CD4-positive, alpha-beta memory T cell (primary cell): ENCODE results near the gene GDAP1L1. TPM values are rescaled to one million over a fixed set of nuclear protein-coding genes. Genes with fewer than 3 reads are reported as not detected.
A peak's percentile ranks its signal among the peaks of the same experiment; 100 is the strongest.

ENCODE experiments used
- CTCF ChIA-PET: fragments of 350-600 bp; sonication (Branson Sonifier 250); formaldehyde crosslinking; loops from one replicate; lab custom pipeline; 2021; ENCODE audit warnings: inconsistent platforms; ENCODE audit not compliant: partially characterized antibody; lab: Charles Lee
- POLR2A ChIA-PET: fragments of 350-600 bp; sonication (Branson Sonifier 250); formaldehyde crosslinking; loops from one replicate; lab custom pipeline; 2021; ENCODE audit not compliant: partially characterized antibody; lab: Charles Lee
- DNase-seq, 5 donors: peaks; one replicate each; pipeline versions ENCODE4 v3.0.0 to v3.0.0-alpha.2; 2020 to 2022; ENCODE audit warnings: mixed read lengths in 1 of 5
- H3K27ac ChIP-seq: one replicate; pipeline ENCODE4 v1.7.0; 2013; ENCODE audit warnings: low read depth, low read length
- H3K27me3 ChIP-seq: 2 replicates; pipeline ENCODE4 v1.7.0; 2013; ENCODE audit warnings: mild to moderate bottlenecking, low read length, moderate library complexity; ENCODE audit not compliant: insufficient read depth
- H3K36me3 ChIP-seq: 2 replicates; pipeline ENCODE4 v1.7.0; 2013; ENCODE audit warnings: mild to moderate bottlenecking, low read length, moderate library complexity; ENCODE audit not compliant: insufficient read depth
- H3K4me1 ChIP-seq: 2 replicates; pipeline ENCODE4 v1.7.0; 2013; ENCODE audit warnings: mild to moderate bottlenecking, low read length, moderate library complexity; ENCODE audit not compliant: insufficient read depth
- H3K4me3 ChIP-seq, 2 donors: one replicate each; pipeline ENCODE4 v1.7.0; 2013; ENCODE audit warnings: low read length in 2 of 2, mild to moderate bottlenecking in 1 of 2
- H3K9me3 ChIP-seq, 2 donors: one replicate each; pipeline ENCODE4 v1.7.0; 2013; ENCODE audit warnings: low read length in 2 of 2, control low read depth in 1 of 2; ENCODE audit not compliant: control insufficient read depth in 1 of 2
- H3K27ac Mint-ChIP-seq, 7 donors: one replicate each; pipeline ENCODE4 v1.8.0; 2020 to 2021; ENCODE audit warnings: mixed read lengths in 7 of 7, mild to moderate bottlenecking in 6 of 7, inconsistent platforms in 3 of 7, moderate library complexity in 3 of 7
- H3K27me3 Mint-ChIP-seq, 2 donors: one replicate each; pipeline ENCODE4 v1.8.0; 2020 to 2021; ENCODE audit warnings: mixed read lengths in 2 of 2
- H3K36me3 Mint-ChIP-seq, 2 donors: one replicate each; pipeline ENCODE4 v1.8.0; 2020 to 2021; ENCODE audit warnings: mixed read lengths in 2 of 2, inconsistent platforms in 1 of 2, mild to moderate bottlenecking in 1 of 2
- H3K4me1 Mint-ChIP-seq, 4 donors: one replicate each; pipeline ENCODE4 v1.8.0; 2020 to 2021; ENCODE audit warnings: mixed read lengths in 4 of 4, mild to moderate bottlenecking in 1 of 4
- H3K4me3 Mint-ChIP-seq, 8 donors: one replicate each; pipeline ENCODE4 v1.8.0; 2020 to 2021; ENCODE audit warnings: mixed read lengths in 8 of 8, mild to moderate bottlenecking in 7 of 8, moderate library complexity in 6 of 8, inconsistent platforms in 3 of 8
- H3K9me3 Mint-ChIP-seq, 8 donors: one replicate each; pipeline ENCODE4 v1.8.0; 2020 to 2021; ENCODE audit warnings: mixed read lengths in 8 of 8, mild to moderate bottlenecking in 5 of 8, inconsistent platforms in 3 of 8, moderate library complexity in 1 of 8
- intact Hi-C: fragments of 100-400 bp; cut with micrococcal nuclease; formaldehyde crosslinking; loops from one replicate; pipeline ENCODE4 v1.15.1; 2023
- polyA plus RNA-seq, 2 donors: library from polyadenylated mRNA; unstranded; fragments of 300-500 nt; fragmentation: Illumina TruSeq; gene quantifications; one replicate each; pipeline ENCODE4 v1.2.3, GENCODE V29; 2021
- total RNA-seq, 2 experiments: library from RNA; stranded (reverse); gene quantifications; one replicate each; pipeline ENCODE4 v1.2.3, GENCODE V29; 2021

GDAP1L1 gene
- total and polyA plus RNA-seq, 4 experiments from 2014 or later, result 0.11 TPM; not detected in 3

DNA sequence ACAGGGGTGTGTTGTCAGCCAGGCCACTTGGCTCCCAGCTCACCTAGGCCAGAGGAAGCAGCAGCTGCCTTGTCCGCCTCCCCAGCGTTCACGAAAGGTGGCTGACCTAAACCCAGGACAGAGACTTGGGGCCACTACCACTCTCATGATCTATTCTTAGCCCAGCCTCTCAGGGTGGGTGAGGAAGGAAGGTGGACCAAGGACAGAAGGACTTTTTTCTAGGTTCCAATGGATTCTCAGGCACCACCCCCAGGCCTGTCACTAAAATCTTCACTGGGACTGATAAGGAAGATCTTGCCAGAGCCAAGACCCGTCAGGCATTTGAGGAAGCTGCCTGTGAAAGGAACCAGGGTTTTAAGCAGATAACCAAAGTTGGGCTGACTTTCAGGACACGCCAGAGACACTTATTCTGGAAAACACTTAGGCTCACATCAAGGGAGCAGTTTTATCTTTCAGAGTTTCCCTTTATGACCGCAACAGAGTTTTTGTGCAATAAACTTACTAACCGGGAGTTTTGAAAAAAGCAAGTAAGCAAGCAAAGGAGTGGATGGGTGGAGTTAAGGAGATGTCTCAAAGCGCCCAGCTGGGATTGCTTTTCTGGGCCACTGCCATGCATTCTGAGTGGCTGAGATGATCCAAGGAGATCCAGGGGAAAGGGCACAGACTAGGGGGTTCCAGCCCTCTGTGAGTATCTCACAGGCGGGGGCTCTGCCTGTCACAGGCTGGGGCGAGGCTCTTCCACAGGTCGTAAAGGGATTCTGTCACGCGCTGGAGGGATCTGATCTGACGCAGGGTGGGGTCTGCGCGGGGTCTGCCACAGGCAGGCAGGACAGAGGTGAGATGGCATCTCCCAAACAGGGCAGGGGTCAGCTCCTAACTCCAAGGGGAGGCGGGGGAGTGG lies 62.9 kb downstream of the GDAP1L1 start:
- peaks cover 0 to 2% of the 10 kb centered on the region in 2 donors for H3K27me3 Mint-ChIP-seq
- Histone ChIP-seq H3K27ac (peak overlapping the region; percentile 64), H3K4me1 (peaks cover 23% of the 10 kb centered on the region), H3K27me3 (no peaks in the 10 kb centered on the region), H3K36me3 (no peaks in the 10 kb centered on the region), H3K4me3 (peak overlapping the region; percentile 78 to 92), H3K9me3 (no peaks in the 10 kb centered on the region)
- no peak for DNase-seq
- peak overlapping the region; percentile 91 to 97 (median 95) for H3K4me3 Mint-ChIP-seq
- intact Hi-C loops, result loop anchor here (5.0 to 10.0 kb wide), 3 partner anchors 72 to 305 kb away; partner anchors contain the start of gene SERINC3
- peaks cover 7 to 14% of the 10 kb centered on the region in 2 donors for H3K36me3 Mint-ChIP-seq
- H3K27ac Mint-ChIP-seq, result peak overlapping the region; percentile 66 to 98 (median 93)
- peaks cover 0 to 4% (median 0%) of the 10 kb centered on the region in 8 donors for H3K9me3 Mint-ChIP-seq
- ChIA-PET POLR2A (interaction anchor here (1.0 to 7.4 kb wide), 4 partner anchors 85 to 211 kb away, joined by 3 to 173 read pairs (median 7); partner anchors contain the start of genes OSER1 and SERINC3), CTCF (interaction anchor here (0.6 to 8.7 kb wide), 25 partner anchors 8 to 1471 kb away, joined by 3 to 669 read pairs (median 5); partner anchors contain the start of gene OSER1)
- peaks cover 18 to 29% (median 21%) of the 10 kb centered on the region in 4 donors for H3K4me1 Mint-ChIP-seq

DNA sequence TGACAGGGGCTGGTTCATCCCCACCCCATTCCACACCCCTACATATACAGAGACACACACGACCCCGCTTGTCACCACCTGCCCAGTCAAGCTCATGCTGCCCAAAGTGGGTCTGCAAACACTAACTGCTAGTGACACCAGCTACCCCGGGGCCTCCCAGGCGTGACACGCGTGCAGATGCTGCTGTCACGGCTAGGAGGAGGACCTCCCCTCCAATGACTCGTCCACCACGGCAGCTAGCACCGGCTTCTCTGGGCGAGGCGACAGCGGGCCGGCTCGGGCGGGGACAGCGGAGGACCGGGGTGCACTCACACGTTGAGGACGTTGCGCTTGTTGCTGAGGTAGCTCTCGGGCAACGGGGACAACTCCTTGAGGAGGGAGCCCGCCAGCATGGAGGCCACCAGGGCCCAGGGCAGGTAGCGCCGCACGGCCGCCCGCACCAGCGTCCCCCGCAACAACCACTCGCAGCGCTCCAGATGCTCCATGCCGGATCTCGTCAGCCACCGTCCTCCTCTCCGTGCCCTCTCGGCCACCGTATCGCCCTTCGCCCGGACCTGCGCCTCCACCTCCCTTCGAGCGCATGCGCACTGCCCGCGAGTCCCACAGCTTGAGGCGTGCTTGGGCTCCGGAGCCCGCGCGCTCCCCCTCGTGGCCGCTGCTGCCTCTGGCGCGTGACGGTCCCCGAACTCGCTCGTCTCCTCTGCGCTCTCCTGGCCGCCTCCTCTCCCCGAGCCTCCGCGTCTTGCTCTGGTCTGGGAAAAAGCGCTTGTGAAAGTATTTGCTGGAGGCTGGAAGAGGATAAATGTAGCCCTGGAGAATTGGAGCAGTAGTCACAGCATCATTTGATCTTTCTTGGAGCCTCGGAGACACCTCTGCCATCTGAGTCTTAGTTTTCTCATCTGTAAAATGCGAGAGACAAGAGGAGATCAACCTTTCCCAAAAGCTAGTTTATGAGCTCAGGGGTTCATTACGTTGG lies 63.8 kb downstream of the GDAP1L1 start, which contains the start of gene FITM2:
Gene FITM2, minus strand, starts transcription at position 539 of the 976 bp plus-strand sequence. Its CDS starts 54 bp downstream, at position 485.
- DNase-seq, result peak; percentile 96 to 98 (median 98)
- Histone ChIP-seq H3K4me1 (peaks cover 23% of the 10 kb centered on the region), H3K36me3 (no peaks in the 10 kb centered on the region), H3K9me3 (no peaks in the 10 kb centered on the region), H3K27ac (peak within 1 kb of the TSS; percentile 64), H3K27me3 (no peaks in the 10 kb centered on the region), H3K4me3 (peak within 1 kb of the TSS; percentile 78 to 92)
- Mint-ChIP-seq H3K9me3 (peaks cover 0 to 4% (median 0%) of the 10 kb centered on the region in 8 donors), H3K27me3 (peaks cover 0 to 2% of the 10 kb centered on the region in 2 donors), H3K4me1 (peaks cover 18 to 29% (median 21%) of the 10 kb centered on the region in 4 donors), H3K4me3 (peak within 1 kb of the TSS; percentile 91 to 97 (median 95)), H3K36me3 (peaks cover 5 to 14% of the 10 kb centered on the region in 2 donors), H3K27ac (peak within 1 kb of the TSS; percentile 92 to 99 (median 95))
- CTCF ChIA-PET, result interaction anchor here (0.6 to 8.7 kb wide), 37 partner anchors 9 to 1470 kb away, joined by 3 to 669 read pairs (median 4); partner anchors contain the start of genes OSER1 and SERINC3
- intact Hi-C loops, result loop anchor here (1.0 to 10.0 kb wide), 5 partner anchors 71 to 304 kb away; partner anchors contain the start of gene SERINC3
- POLR2A ChIA-PET, result interaction anchor here (0.6 to 7.4 kb wide), 6 partner anchors 18 to 645 kb away, joined by 3 to 173 read pairs (median 4); partner anchors contain the start of genes OSER1 and SERINC3

DNA sequence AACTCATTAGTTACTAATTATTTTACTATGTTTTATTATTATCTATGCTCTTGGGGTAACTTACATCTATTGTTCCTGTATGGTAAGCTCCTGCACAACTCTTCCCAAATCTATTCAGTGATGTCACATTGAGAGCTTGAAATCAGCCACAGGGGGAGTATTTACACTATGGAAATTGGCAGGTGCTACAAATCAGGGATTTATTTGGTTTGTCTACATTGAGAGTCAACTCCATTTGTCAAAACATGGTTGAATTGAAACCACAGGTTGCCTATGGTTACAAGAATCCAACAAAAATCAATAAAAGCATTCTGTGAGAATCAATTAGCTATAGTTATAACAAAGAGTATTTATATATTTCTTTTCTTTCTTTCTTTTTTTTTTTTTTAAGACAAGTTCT lies 67.8 kb downstream of the GDAP1L1 start:
- Mint-ChIP-seq H3K4me3 (no peak overlapping the region), H3K4me1 (peaks cover 8 to 16% (median 12%) of the 10 kb centered on the region in 4 donors), H3K36me3 (peaks cover 0 to 7% of the 10 kb centered on the region in 2 donors), H3K27me3 (peaks cover 3 to 5% of the 10 kb centered on the region in 2 donors), H3K27ac (peak overlapping the region in 1 of 7 donors; percentile 50), H3K9me3 (peaks cover 0 to 4% (median 0%) of the 10 kb centered on the region in 8 donors)
- POLR2A ChIA-PET, result interaction anchor here (7.4 kb wide), 1 partner anchor 99 kb away, joined by 173 read pairs; no protein-coding TSS in a partner anchor
- CTCF ChIA-PET, result interaction anchor here (1.0 to 8.7 kb wide), 6 partner anchors 10 to 296 kb away, joined by 3 to 669 read pairs (median 4); partner anchors contain the start of gene OSER1
- intact Hi-C loops, result loop anchor here (5.0 to 10.0 kb wide), 3 partner anchors 67 to 300 kb away; partner anchors contain the start of gene SERINC3
- Histone ChIP-seq H3K27ac (no peak overlapping the region), H3K36me3 (no peaks in the 10 kb centered on the region), H3K4me1 (peaks cover 12% of the 10 kb centered on the region), H3K4me3 (no peak overlapping the region), H3K9me3 (no peaks in the 10 kb centered on the region), H3K27me3 (no peaks in the 10 kb centered on the region)
- DNase-seq, result no peak

DNA sequence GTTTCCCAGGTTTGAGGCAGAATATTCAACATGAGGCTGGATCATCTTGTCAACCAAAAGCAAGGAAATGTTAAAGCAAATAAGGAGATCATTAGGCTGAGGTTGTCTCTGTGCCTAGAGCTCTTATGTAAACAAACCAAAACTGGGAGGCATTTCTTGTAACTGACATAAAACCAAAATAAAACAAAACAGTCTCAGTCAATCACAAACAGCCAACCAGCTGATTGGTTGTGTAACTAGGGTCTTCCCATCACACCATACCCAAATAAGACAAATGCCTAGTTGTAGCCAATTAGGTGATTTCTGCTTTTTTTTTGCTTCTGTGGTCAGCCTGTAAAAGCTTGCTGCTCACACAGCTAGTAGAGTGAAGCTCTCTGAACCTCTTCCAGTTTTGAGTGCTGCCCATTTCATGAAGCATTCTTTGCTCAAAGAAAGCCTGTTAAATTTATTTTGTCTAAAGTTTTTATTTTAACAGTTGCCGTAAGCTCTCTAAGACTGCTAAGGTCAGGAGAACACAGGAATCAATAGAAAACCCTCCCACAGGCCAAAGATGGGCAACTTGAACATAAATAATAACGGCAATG lies 72.8 kb downstream of the GDAP1L1 start:
- no peaks in the 10 kb centered on the region for H3K27me3 ChIP-seq
- Mint-ChIP-seq H3K27ac (no peak overlapping the region), H3K27me3 (peaks cover 3 to 7% of the 10 kb centered on the region in 2 donors), H3K9me3 (no peaks in the 10 kb centered on the region), H3K4me3 (no peak overlapping the region), H3K36me3 (no peaks in the 10 kb centered on the region), H3K4me1 (no peaks in the 10 kb centered on the region)
- CTCF ChIA-PET, result interaction anchor here (0.6 to 1.6 kb wide), 3 partner anchors 9 to 636 kb away, joined by 4 to 13 read pairs (median 8); partner anchors contain the start of gene FITM2
- H3K4me3 ChIP-seq, result no peak overlapping the region
- no peak for DNase-seq
- intact Hi-C loops, result loop anchor here (10.0 kb wide), 2 partner anchors 205 to 295 kb away; partner anchors contain the start of gene SERINC3
- no peaks in the 10 kb centered on the region for H3K9me3 ChIP-seq
- no peaks in the 10 kb centered on the region for H3K4me1 ChIP-seq
- no peak overlapping the region for H3K27ac ChIP-seq
- no peaks in the 10 kb centered on the region for H3K36me3 ChIP-seq
- POLR2A ChIA-PET, result no interaction called here

DNA sequence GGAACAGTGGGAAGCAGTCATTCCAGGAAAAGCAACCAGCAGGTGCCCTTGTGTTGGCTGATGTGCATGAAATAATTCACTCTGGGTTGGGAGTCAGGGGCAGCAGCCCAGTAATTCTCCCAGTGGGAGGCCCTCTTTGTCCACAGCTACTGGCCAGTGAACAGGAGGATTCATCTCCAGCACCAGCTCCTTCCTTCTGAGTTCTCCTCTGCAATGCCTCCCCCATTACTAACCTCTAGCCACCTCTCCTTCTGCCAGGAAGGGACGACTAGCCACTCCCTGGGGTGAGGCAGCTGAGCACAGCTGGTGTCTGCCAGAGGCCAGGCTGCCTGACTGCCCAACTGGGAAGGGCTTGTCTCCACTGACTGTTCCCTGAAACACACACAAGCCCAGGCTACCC lies 77.2 kb downstream of the GDAP1L1 start:
- peaks cover 6 to 7% of the 10 kb centered on the region in 2 donors for H3K27me3 Mint-ChIP-seq
- intact Hi-C loops, result no loop called here
- Histone ChIP-seq H3K27me3 (no peaks in the 10 kb centered on the region), H3K9me3 (no peaks in the 10 kb centered on the region), H3K36me3 (no peaks in the 10 kb centered on the region), H3K27ac (no peak overlapping the region), H3K4me3 (no peak overlapping the region), H3K4me1 (no peaks in the 10 kb centered on the region)
- DNase-seq, result no peak
- POLR2A ChIA-PET, result no interaction called here
- H3K36me3 Mint-ChIP-seq, result no peaks in the 10 kb centered on the region
- CTCF ChIA-PET, result interaction anchor here (0.8 to 4.1 kb wide), 3 partner anchors 10 to 107 kb away, joined by 4 to 20 read pairs (median 4); no protein-coding TSS in a partner anchor
- no peak overlapping the region for H3K27ac Mint-ChIP-seq
- H3K4me3 Mint-ChIP-seq, result no peak overlapping the region
- H3K9me3 Mint-ChIP-seq, result no peaks in the 10 kb centered on the region
- H3K4me1 Mint-ChIP-seq, result no peaks in the 10 kb centered on the region
